ENCODE data around the gene PTPN18. TPM values are rescaled to one million over a fixed set of nuclear protein-coding genes. Genes with fewer than 3 reads are reported as not detected.

Gene PTPN18
- total RNA-seq, 4 donors from 2014 or later, result 3.0 to 15.2 (median 7.0) TPM

GRCh38 chr2:130354139-130354428 lies 1.8 kb upstream of the PTPN18 start:
- TF ChIP-seq CTCF (IDR thresholded peaks at IDR 0.05 in 4 of 5, conservative IDR thresholded peaks at IDR 0.05 in 1 of 5) (no peak), POLR2A (IDR thresholded peaks at IDR 0.05) (no peak)
- no peaks in the 10 kb centered on the region for H3K27me3 ChIP-seq
- ATAC-seq, result no peak
- H3K4me1 ChIP-seq, result peaks cover 13 to 21% of the 10 kb centered on the region in 2 donors
- DNase-seq, result no peak
- H3K27ac ChIP-seq, result no peak overlapping the region
- in situ Hi-C loops (cut with MboI; ENCODE audit: low sequenced_read_pairs in 4 of 4), result loop anchor here in 1 of 4 donors (25.0 kb wide), 1 partner anchor 733 kb away; the partner anchor contains the start of gene FAM168B
- intact Hi-C loops (cut with DNase I; ENCODE audit: low total_unique reads), result no loop called here
- peaks cover 0 to 2% of the 10 kb centered on the region in 2 donors for H3K36me3 ChIP-seq
- H3K9me3 ChIP-seq, result no peaks in the 10 kb centered on the region
- no peak overlapping the region for H3K4me3 ChIP-seq

GRCh38 chr2:130355172-130355577 lies 681 bp upstream of the PTPN18 start:
- Histone ChIP-seq H3K27ac (peak overlapping the region; percentile 75 to 88 (median 86)), H3K27me3 (no peaks in the 10 kb centered on the region), H3K9me3 (no peaks in the 10 kb centered on the region), H3K4me1 (peaks cover 13 to 21% of the 10 kb centered on the region in 2 donors), H3K4me3 (peak overlapping the region; percentile 71 to 87 (median 75)), H3K36me3 (no peaks in the 10 kb centered on the region)
- in situ Hi-C loops (cut with MboI; ENCODE audit: low sequenced_read_pairs in 4 of 4), result loop anchor here in 1 of 4 donors (25.0 kb wide), 1 partner anchor 732 kb away; the partner anchor contains the start of gene FAM168B
- intact Hi-C loops (cut with DNase I; ENCODE audit: low total_unique reads), result loop anchor here (1.0 kb wide), 1 partner anchor 13 kb away; the partner anchor contains the start of gene IMP4
- TF ChIP-seq CTCF (IDR thresholded peaks at IDR 0.05 in 4 of 5, conservative IDR thresholded peaks at IDR 0.05 in 1 of 5), result no peak
- no peak for TF ChIP-seq POLR2A (IDR thresholded peaks at IDR 0.05)
- no peak for DNase-seq
- peak; percentile 13 to 31 for ATAC-seq

GRCh38 chr2:130357864-130358263 lies 2.0 kb downstream of the PTPN18 start:
- H3K27ac ChIP-seq, result no peak overlapping the region
- H3K4me1 ChIP-seq, result peaks cover 13 to 21% of the 10 kb centered on the region in 2 donors
- TF ChIP-seq POLR2A (IDR thresholded peaks at IDR 0.05) (no peak), CTCF (IDR thresholded peaks at IDR 0.05 in 4 of 5, conservative IDR thresholded peaks at IDR 0.05 in 1 of 5) (no peak)
- H3K27me3 ChIP-seq, result no peaks in the 10 kb centered on the region
- intact Hi-C loops (cut with DNase I; ENCODE audit: low total_unique reads) (loop anchor here (2.0 kb wide), 1 partner anchor 33 kb away; no protein-coding TSS in a partner anchor), in situ Hi-C loops (cut with MboI; ENCODE audit: low sequenced_read_pairs in 4 of 4) (loop anchor here in 1 of 4 donors (25.0 kb wide), 1 partner anchor 729 kb away; the partner anchor contains the start of gene FAM168B)
- DNase-seq (no peak), ATAC-seq (no peak)
- no peak overlapping the region for H3K4me3 ChIP-seq
- H3K9me3 ChIP-seq, result no peaks in the 10 kb centered on the region
- H3K36me3 ChIP-seq, result no peaks in the 10 kb centered on the region

- peaks cover 13 to 20% of the 10 kb centered on the region in 2 donors for H3K4me1 ChIP-seq
- H3K27ac ChIP-seq, result no peak overlapping the region
- in situ Hi-C loops (cut with MboI; ENCODE audit: low sequenced_read_pairs in 4 of 4), result loop anchor here in 1 of 4 donors (25.0 kb wide), 1 partner anchor 729 kb away; the partner anchor contains the start of gene FAM168B
- H3K4me3 ChIP-seq, result no peak overlapping the region
- no peak for ATAC-seq
- H3K9me3 ChIP-seq, result no peaks in the 10 kb centered on the region
- no peaks in the 10 kb centered on the region for H3K27me3 ChIP-seq
- intact Hi-C loops (cut with DNase I; ENCODE audit: low total_unique reads), result no loop called here
- no peak for DNase-seq
- TF ChIP-seq POLR2A (IDR thresholded peaks at IDR 0.05) (no peak), CTCF (IDR thresholded peaks at IDR 0.05 in 4 of 5, conservative IDR thresholded peaks at IDR 0.05 in 1 of 5) (no peak)
- H3K36me3 ChIP-seq, result no peaks in the 10 kb centered on the region
These were observed 2.8 kb downstream of the PTPN18 start for GRCh38 chr2:130358420-130359350.

Measured in gastrocnemius medialis (tissue), 4 donors.